Activated CD4-positive, alpha-beta T cell treated with anti-CD3 and anti-CD28 coated beads for 4 hours (primary cell): ENCODE results near the gene STX17.
A peak's percentile ranks its signal among the peaks of the same experiment; 100 is the strongest.
"Not testable (repeated sequence)": the region's sequence is repeated elsewhere in the genome, so short reads cannot be mapped to it uniquely, and the experiment has no call there.

ENCODE experiments used
- DNase-seq, 2 donors: peaks; one replicate each; pipeline ENCODE4 v3.0.0-alpha.2; 2020

Gene STX17

DNA sequence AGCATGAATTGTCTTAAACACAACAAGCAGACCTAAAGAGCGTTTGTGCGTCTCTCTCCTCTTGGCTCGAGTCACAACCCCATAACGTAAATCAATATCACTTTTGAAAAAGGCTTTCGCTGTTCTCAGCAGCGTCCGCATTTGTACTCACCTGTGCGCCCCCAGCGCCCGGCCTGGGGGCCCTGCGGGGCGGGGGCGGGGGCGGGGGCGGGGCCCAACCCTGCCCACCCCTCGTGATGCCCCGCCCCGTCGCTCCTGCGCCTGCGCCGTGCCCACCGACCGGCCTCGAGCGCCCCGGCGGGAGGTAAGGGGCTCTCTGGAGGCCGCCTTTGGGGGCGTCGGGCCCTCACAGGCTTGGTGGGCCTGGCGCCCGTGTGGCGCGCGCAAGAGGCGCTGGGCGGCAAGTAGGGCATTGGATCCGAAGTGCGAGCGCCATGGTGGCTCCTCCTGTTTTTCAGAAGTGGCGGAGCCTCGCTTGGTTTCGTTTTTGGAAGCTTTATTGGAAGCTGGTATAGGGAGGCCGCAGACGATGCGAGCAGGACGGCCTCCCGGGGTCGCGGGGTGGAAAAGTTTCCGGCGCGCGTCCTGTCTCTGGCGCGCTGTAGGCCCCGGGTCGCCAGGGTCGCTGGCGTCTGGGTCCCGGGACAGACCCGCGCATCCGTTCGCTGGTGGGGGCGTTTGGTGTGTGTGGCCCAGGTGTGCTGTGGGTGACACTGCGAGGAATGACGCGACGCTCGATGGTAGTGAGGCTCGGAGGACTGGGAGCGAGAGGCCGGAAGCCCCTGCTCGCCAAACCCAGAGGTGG lies at the start of gene STX17:
TSS of gene STX17 (plus strand) at position 252 of the 805 bp plus-strand sequence. CDS start 8,586 bp downstream, outside the sequence.
- DNase-seq: peak; percentile 79 to 83

DNA sequence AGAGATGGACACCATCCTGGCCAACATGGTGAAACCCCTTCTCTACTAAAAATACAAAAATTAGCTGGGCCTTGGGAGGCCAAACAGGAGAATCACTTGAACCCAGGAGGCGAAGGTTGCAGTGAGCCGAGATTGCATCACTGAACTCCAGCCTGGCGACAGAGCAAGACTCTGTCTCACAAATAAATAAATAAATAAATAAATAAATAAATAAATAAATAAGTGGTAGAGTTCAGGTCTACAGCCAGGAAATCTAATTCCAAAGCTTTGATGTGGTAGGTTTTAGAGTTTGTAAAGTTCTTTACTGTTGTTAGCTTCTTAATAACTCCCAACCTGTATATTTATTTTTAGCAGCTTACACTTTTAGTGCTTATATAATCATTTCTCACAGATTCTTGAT lies 48.9 kb upstream of the STX17 start:
- not testable (repeated sequence) for DNase-seq

DNA sequence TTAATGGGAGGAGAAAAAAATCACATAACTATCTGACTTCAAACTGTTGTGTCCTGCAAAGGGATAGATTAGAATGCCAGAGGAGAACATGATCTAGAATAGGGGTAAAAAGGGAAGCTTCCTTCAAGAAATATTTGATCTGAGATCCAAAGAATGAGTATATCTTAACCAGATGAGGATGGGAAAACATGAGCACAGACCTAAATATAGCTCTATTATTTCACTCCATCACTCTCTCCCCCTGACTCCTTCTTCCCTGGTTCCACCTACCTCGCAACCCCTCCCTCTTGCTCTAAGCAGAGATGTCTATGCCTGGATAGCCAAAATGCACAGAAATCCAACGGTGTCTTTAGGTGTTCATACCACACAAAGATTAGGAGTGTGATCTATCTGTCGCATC lies 48.4 kb upstream of the STX17 start:
- DNase-seq: no peak

DNA sequence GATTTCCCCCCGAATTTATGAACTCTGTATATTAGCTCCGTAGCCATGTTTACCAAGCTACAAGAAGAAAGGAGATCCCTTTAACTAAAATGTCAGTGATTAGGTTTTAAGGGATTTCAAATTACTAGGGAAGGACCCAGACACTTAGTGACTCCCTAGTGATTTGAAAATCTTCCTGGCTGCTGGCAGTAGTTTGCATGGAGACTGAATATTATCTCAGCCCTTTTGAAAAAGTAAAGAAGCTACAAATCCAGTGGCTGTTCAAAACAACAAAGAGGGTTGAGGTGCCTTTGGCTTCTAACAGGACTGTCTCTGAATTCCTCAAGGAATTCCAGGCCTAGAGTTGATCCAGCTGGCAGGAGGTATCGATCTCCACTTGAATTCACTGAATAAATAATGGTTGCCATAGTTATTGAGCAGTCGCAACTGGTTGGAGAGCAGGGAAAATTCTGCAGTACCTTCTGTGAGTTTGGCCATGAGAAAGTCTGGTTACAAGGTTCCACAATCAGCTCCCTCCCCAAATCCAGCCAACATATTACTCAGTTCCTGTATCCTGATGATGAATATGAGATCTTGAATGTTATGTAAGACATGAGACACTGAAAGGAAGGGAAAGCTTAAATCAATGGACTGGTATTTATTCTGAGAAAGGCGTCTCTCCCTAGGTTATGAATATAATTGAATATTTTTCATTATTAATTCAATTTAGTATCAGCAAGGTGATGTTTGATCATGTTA lies 47.0 kb upstream of the STX17 start:
- DNase-seq: no peak

DNA sequence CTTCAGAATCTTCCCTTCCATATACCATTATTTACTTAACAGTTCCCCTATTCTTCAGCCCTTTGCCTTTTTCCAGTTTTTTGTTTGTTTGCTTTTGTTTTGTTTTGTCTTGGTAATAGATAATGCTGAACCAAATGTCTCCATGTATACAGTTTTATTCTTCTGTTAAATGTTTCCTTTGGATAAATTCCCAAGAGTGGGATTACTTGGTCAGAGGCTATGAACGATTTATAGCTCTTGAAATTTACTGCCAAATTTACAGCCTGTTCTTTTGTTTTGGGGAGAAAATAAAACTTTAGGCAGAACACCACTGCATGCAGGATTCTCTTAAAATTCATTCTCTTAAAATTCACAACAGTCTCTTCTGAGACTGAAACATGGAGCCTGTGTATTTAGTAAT lies 46.2 kb upstream of the STX17 start:
- no peak for DNase-seq

DNA sequence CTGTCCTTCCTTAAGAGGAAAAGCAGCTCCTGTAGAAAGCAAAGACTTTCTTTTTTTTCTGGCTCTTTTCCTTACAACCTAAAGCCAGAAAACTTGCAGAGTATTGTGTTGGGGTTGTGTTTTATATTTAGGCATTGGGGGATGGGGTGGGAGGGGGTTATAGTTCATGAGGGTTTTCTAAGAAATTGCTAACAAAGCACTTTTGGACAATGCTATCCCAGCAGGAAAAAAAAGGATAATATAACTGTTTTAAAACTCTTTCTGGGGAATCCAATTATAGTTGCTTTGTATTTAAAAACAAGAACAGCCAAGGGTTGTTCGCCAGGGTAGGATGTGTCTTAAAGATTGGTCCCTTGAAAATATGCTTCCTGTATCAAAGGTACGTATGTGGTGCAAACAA lies 42.5 kb upstream of the STX17 start:
- DNase-seq: no peak

DNA sequence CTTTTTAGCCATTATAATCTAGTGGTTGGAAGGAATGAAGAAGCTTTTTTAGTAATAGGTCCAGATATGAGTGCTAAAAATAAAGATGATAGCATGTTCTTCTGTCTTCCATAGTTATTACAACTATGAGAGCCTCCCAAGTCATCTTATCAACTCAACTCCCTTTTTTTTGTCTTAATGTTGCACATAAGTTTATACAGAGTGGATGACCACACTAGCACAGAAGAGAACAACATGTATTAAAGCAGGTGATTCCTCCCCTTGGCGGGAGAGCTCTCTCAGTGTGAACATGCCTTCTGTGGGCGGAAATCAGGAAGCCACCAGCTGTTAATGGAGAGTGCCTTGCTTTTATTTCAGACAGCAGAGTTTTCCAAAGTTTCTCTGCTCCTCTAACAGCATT lies 40.1 kb upstream of the STX17 start:
- DNase-seq: no peak

DNA sequence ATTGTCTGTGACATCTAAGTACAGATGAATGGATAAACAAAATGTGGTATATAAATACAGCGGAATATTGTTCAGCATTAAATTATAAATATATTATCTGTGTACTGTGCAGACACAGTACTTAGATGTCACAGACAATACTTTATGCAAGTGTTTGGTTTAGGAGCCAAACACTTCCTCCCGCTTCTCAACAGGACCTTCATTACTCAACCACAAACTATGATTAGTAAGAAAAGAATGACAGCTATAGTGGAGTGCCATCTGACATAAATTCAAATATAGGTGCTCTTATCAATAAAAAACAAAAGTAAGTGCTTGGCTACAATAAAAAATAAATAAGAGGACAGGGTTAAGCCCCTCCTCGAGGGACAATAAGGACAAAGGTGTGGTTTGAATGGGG lies 38.9 kb upstream of the STX17 start:
- no peak for DNase-seq

DNA sequence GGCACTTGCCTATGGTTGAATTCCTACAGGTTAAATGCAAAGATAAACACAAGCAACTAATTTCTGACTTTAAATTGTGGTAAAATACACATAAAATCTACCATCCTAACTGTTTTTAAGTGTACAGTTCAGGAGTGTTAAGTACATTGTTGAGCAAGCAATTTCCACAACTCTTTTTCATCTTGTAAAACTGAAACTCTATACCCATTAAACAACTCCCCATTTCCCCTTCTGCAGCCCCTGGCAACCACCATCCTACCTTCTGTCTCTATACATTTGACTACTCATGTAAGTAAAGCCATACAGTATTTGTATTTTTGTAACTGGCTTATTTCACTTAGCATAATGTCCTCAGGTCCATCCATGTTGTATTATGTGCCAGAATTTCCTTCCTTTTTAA lies 38.5 kb upstream of the STX17 start:
- DNase-seq: no peak

DNA sequence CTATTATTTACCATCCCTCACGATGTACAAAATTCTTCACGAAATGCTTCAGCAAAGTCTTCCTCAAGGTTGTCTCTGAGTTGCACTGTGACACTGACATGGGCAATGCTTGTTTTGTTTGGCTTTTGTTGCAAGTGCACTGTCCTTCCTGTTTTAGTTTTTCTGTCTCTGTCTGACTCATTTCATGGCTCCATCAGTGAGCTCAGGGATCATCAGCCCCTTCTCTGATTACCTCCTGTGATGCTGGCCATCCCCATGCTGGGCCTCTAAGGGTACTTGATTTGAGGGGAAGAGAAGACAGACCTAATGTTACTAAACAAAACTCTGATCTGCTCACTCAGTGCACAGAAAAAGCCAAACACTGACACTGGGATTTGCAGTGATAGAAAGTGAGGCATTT lies 37.6 kb upstream of the STX17 start:
- DNase-seq: no peak

DNA sequence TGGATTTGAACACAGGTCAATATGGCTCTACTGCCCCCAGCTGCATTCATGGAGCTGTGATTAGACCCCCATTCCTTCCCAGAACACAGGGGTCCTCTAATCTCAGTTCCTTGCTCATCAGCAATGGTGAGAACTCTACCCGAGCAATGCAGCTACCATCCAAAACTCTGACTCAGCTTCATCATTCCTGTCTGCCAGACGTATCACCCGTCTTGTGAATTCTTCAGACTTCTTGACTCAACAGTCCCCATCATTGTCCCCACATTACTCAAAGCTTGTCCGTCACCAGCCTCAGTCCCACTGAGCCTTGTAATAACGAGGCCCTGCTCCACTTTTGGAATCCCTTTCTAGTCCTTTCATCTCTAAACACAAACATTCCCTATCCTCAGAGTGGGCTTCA lies 36.3 kb upstream of the STX17 start:
- no peak for DNase-seq

DNA sequence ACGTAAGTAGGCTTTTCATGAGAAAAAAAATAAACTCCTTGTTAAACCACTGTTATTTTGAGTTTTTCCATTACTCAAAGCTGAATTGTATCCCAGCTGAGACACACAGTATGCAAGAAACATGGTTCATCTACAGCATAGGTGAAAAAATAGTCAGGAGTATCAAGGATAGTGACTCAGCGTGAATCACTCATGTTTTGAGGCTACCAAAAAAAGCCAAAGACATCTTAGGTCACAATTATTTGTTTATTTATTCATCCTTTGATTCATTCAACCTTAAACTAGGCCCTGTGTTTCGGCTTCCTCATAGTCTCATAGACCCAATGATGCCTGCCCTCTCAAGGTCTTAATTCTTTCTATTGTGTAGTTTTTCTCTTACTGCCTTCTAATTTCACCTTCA lies 32.9 kb upstream of the STX17 start:
- DNase-seq: no peak

DNA sequence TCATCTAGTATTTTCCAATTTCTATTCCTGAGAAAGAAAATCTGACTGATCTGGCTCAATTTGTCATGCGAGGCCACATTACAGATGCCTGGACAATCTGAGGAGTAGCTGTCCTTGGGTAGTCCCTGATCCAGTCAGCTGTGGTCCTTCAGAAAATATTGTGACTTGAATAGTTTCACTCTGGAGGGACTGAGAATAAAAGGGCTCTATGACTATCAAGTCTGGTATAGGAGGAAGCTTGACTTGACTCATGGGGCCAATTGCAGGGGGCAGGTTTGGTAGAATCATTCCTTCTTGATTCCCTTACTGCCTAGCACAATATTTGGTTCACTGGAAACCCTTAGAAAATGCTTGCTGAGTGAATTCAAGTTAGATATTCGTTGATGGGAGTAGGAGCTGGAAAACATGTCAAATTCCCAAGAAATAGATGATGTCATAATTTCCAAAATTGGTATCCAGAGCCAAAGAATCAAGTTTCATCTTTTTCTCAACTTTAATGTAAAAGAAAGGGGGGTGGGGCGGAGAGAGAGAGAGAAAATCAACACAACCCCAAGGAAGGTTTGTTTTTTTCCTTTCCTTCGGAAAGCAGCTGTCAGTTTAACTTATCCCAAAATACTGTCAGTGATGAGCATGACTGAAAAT lies 32.4 kb upstream of the STX17 start:
- no peak for DNase-seq

DNA sequence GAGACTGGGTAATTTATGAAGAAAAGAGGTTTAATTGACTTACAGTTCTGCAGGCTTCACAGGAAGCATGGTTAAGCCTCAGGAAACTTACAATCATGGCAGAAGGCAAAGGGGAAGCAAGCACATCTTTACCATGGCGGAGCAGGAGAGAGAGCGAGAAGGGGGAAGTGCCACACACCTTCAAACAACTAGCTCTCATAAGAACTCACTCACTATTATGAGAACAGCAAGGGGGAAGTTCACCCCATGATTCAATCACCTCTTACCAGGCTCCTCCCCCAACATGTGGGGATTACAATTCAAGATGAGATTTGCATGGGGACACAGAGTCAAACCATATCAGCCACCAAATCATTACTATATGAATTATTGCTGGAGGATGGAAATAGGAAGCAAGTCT lies 30.3 kb upstream of the STX17 start:
- no peak for DNase-seq

DNA sequence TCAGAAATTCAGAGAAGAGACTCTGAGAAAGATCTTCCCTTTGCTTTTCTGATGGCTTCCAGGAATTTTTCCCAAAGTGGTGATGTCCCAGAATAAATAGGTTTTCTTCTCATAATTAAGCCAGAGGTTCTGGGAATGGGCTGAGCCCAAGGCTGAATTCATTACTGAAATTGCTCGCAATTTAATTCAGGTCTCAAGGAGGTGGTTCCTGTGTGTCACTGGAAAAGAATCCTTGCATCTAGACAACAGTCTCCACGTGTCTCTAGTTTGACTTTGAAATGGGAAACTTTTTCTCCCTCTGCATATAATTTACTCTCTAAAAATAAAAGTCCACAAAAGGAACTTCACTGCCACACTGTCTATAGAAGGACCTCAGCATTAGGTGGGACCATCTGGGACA lies 27.8 kb upstream of the STX17 start:
- DNase-seq: no peak

DNA sequence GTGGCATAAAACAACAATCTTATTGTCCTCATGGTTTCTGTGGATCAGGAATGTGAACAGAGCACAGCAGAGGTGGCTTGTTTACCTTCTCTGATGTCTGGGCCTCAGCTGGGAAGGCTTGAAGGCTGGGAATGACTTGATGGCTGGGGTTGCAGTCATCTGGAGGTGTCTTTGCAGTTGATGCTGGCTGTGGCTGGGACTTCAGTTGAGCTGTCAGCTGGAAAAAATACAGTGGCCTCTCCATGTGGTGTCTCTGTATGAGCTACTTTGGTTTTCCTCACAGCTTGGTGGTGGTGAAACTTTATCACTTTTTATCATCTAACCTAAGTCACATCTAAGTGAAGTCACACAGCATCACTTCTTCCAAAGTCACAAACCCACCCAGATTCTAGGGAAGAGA lies 24.7 kb upstream of the STX17 start:
- DNase-seq: no peak

DNA sequence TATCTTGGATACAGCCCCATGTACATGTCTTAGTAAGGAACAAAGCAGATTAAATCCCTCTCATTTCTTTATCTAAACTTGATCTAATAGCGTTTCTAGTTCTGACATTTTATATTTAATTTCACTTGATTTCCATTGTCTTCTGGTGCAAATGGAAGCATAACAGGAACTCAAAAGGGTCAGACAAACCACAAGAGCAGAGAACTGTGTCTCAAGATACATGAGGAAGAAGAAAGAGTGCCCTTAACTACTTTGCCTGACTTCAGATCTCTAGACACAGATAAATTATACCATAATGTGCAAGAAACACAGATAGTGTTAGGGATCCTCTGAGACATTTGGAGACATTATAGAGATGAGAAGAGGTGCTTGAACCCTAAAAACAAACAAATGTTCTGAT lies 20.7 kb upstream of the STX17 start:
- no peak for DNase-seq

DNA sequence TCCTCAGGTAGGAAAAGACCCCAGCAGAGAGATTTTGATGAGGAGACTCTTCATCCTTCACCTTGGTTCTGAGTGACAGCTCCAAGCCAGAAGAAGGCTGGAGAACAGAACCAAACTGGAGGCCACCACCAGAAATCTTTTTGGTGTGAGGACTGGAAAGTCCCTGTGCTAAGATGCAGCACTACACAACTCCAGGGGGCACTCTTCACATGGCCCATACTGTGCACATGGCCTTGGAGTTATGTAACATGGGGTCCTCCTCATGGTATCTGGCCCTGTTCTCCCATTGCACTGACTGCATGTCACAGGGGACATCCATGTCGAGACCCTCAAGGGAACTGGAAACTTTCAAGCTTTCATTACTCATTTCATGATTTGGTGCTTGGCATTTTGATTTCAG lies 17.3 kb upstream of the STX17 start:
- no peak for DNase-seq

DNA sequence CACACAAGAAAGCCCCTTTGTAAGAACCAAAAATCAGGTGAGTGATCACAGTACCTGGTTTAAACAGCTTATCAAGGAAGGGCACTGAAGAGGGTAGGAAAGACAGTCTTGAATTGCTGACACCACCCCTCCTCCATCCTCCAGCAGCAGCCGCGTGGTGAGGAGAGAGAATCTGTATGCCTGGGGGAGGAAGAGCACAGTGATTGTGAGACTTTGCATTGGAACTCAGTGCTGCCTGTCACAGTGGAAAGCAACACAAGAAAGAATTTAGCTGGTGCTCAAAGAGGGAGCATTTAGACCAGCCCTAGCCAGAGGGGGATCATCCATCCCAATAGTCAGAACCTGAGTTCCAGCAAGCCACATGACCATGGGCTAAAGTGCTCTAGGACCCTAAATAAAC lies 11.6 kb upstream of the STX17 start:
- no peak for DNase-seq

DNA sequence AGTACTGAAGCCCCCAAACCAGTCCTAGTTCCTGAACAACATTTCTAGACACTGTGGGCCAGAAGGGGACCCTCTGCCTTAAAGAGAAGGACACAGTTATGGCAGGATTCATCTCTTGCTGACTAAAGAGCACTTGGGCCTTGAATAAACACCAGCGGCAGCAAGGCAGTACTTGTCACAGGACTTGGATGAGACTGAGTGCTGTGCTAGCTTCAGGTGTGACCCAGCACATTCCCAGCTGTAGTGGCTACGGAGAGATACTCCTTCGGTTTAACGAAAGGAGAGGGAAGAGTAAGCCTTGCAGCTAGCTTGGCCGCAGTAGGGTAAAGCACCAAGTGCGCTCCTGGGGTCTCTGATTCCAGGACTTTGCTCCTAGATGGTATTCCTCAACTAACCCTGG lies 10.9 kb upstream of the STX17 start:
- no peak for DNase-seq

DNA sequence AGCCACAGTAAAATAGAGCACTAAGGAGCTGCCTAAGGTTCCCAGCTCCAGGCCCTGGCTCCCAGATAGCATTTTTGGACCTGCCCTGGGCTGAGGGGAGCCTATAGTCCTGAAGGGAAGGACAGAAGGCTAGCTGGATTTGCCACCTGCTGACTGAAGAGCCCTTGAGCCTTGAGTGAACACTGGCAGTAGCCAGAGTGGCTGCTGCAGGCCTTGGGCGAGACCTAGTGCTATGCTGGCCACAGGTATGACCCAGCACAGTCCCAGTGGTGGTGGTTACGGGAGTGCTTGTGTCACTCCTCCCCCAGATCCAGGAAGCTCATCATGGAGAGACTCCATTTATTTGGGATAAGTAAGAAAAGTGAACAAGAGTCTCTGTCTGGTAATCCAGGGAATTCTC lies 10.3 kb upstream of the STX17 start:
- DNase-seq: no peak

DNA sequence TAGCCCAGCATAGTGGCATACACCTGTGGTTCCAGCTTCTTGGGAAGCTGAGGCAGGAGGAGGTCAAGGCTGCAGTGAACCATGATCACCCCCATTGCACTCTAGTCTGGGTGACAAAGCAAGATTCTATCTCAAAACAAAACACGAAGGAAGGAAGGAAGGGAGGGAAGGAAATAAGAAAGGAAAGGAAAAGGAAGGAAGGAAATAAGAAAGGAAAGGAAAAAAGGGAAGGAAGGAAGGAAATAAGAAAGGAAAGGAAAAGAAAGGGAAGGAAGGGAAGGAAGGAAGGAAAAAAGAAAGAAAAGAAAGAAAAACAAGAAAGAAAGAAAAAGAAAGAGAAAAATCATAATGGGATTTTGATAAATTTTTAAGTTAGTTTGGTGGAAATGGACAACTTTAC lies 3.1 kb upstream of the STX17 start:
- DNase-seq: no peak

DNA sequence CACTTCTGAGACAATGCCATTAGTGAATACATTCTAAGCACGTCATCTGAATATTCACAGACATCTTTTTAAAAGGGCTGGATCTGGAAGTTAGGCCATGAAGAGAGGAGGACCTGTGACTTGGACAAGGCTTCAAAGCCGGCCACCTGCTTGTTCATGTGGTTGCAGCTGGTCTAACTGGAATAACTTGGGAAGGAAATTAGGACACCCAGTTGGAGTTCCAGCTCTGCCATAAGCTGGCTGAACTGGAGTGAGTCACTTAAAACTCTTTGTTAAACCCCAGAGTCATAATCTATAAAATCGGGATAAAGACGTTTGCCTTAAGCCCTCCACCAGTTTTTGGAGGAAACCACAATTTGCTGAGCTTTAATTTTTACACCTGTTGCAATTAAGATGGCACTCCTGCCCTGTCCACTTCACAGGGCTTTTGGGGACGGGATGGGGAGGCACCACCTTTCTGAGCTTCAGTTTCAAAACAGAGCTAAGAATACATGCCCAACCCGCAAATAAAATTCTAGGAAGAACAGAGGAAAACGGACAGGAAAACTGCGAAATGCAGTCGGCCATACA lies 536 bp upstream of the STX17 start:
- no peak for DNase-seq

DNA sequence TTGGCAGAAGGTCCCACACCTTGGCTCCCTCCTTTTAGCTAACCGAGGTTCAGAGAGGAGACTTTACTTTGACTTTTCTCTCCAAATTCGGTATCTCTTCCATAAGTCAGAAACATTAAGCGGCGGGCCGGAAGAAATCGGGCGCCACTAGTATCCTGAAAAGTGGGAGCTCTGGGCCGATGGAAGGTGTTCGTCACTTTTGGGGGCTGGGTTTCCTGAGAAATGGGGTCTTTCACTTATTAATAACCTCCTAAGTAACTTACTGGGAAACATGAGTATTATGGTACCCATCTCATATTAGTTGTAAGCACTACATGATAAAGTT lies 716 bp downstream of the STX17 start:
- no peak for DNase-seq
